SU-DHL-6 (cell line): ENCODE data around the gene MEI1.

Source experiments
- EZH2phosphoT487 ChIP-seq: fragments of 200-600 bp; sonication (generic), shearing (Covaris generic); conservative IDR thresholded peaks from 2 replicates; pipeline ENCODE4 v1.6.1; 2018; ENCODE audit warnings: mild to moderate bottlenecking, antibody characterized with exemption, low read length, moderate library complexity, mixed read lengths
- TF ChIP-seq, protein P1 (sequence below): fragments of 200-600 bp; sonication (generic); IDR thresholded peaks from one replicate; pipeline ENCODE4 v1.5.1; 2017; ENCODE audit warnings: antibody characterized with exemption, mild to moderate bottlenecking, low read length, moderate library complexity; ENCODE audit not compliant: insufficient read depth, poor library complexity, severe bottlenecking

DNA sequence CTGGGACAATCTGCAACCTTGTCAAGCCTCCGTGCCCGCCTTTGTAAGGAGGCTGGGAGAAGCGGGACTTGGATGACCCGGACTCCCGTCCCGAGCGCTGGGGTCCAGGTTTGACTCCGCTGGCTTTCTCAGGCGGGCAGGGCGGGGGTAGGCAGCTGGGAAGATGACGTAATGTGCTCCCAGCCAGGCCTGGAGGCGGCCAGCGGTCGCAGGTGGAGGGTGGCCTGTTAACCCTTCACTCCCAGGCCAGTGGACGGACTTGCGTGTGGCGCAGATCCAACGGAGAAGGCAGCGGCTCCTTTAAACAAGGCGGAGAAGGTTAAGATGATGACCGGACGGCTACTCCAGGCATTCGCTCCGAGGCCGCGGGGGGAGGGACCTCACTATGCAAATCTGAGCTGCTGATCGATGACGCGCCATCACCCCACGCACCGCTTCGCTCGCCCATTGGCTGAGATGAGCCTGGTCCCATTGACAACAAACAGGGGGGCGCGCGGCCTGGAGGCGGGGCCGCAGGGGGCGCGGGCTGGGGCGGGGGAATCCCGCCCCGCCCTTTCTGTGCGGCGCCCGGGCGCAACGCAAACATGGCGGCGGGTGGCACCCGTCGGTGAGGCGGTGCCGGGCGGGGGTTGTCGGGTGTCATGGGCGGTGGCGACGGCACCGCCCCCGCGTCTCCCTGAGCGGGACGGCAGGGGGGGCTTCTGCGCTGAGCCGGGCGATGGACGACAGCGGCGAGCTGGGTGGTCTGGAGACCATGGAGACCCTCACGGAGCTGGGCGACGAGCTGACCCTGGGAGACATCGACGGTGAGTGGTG, 133.5 kb downstream of the MEI1 start, which contains the start of gene SREBF2:
- TF ChIP-seq, protein P1, sequence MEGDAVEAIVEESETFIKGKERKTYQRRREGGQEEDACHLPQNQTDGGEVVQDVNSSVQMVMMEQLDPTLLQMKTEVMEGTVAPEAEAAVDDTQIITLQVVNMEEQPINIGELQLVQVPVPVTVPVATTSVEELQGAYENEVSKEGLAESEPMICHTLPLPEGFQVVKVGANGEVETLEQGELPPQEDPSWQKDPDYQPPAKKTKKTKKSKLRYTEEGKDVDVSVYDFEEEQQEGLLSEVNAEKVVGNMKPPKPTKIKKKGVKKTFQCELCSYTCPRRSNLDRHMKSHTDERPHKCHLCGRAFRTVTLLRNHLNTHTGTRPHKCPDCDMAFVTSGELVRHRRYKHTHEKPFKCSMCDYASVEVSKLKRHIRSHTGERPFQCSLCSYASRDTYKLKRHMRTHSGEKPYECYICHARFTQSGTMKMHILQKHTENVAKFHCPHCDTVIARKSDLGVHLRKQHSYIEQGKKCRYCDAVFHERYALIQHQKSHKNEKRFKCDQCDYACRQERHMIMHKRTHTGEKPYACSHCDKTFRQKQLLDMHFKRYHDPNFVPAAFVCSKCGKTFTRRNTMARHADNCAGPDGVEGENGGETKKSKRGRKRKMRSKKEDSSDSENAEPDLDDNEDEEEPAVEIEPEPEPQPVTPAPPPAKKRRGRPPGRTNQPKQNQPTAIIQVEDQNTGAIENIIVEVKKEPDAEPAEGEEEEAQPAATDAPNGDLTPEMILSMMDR: no peak
- no peak for TF ChIP-seq EZH2phosphoT487
